Left lung (tissue), 10 donors: Measurements from ENCODE around the gene IRX3. TPM values are rescaled to one million over a fixed set of nuclear protein-coding genes. Genes with fewer than 3 reads are reported as not detected.

Experiments
- ATAC-seq: fragments of 200-7000 bp; cut with Tn5 transposase; one replicate; pipeline ENCODE4 v1.9.1; 2020; ENCODE audit warnings: moderate library complexity
- DNase-seq, 4 donors: peaks; one replicate each; pipeline ENCODE4 v3.0.0-alpha.2; 2013 to 2020
- H3K27ac ChIP-seq, 2 donors: fragments of 200-600 bp; sonication (generic) in 1 of 2; one replicate each; pipeline versions ENCODE4 v1.5.0 to v1.8.0; 2020 to 2021
- H3K27me3 ChIP-seq, 2 donors: fragments of 200-600 bp; sonication (generic) in 1 of 2; one replicate each; pipeline versions ENCODE4 v1.5.0 to v1.8.0; 2020 to 2021
- H3K36me3 ChIP-seq, 2 donors: fragments of 200-600 bp; sonication (generic) in 1 of 2; one replicate each; pipeline versions ENCODE4 v1.5.0 to v1.8.0; 2020 to 2021
- H3K4me1 ChIP-seq, 2 donors: fragments of 200-600 bp; one replicate each; pipeline ENCODE4 v1.8.0; 2021
- H3K4me3 ChIP-seq, 2 donors: fragments of 200-600 bp; sonication (generic) in 1 of 2; one replicate each; pipeline versions ENCODE4 v1.5.0 to v1.8.0; 2020 to 2021; ENCODE audit warnings: mild to moderate bottlenecking in 1 of 2
- H3K9me3 ChIP-seq, 2 donors: fragments of 200-600 bp; sonication (generic) in 1 of 2; one replicate each; pipeline versions ENCODE4 v1.5.0 to v1.8.0; 2020 to 2021
- intact Hi-C, 2 donors: fragments of 100-400 bp; cut with DNase I; formaldehyde crosslinking; loops; one replicate each; pipeline versions ENCODE4 v1.11.2 to v1.14.2; 2022
- polyA plus RNA-seq, 6 donors: library from polyadenylated mRNA; unstranded; fragments of 120-200 nt; gene quantifications; one replicate each; pipeline ENCODE4 v1.2.1, GENCODE V29; 2013; ENCODE audit not compliant: insufficient read length in 6 of 6
- total RNA-seq, 2 donors: library from RNA; stranded (reverse); fragmentation: NEBNext Ultra II Directional; extraction: Animal tissue kit (Norgen Biotek cat#: 25700); gene quantifications; one replicate each; pipeline ENCODE4 v1.2.1, GENCODE V29; 2021
- TF ChIP-seq, protein P1 (sequence below), 2 donors: fragments of 200-600 bp; sonication (generic) in 1 of 2; IDR thresholded peaks; one replicate each; pipeline versions ENCODE4 v1.5.0 to v1.8.0; 2021; ENCODE audit warnings: antibody characterized with exemption in 2 of 2
- donor health status: DM: no; HTN: yes; CAD: no.
- donor health status: DM: no; HTN: no; CAD: no.

IRX3 gene
- total and polyA plus RNA-seq, 8 donors, result 40.7 to 76.2 (median 62.2) TPM

DNA sequence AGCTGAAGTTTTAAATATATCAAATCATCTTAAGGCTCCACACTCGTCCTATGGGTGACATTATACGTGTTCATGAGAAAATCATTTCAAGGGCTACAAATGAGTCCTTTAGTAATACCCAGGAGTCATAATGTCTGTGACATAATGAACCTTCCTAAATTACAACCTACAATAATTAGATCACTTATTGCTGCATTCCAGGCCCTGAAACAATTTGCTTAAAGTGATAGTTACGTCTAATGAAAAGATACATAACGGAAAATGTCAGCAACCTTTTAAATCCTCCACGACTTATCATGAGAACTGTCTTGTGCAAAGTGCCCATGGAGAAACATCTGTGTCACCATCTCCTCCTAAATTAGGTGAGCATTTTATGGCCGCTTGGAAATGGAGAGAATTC is 43.4 kb downstream of the IRX3 start:
- intact Hi-C loops, result no loop called here
- Histone ChIP-seq H3K9me3 (no peaks in the 10 kb centered on the region), H3K27ac (no peak overlapping the region), H3K36me3 (no peaks in the 10 kb centered on the region), H3K4me1 (no peaks in the 10 kb centered on the region), H3K4me3 (no peak overlapping the region), H3K27me3 (peaks cover 0 to 12% of the 10 kb centered on the region in 2 donors)
- no peak for ATAC-seq
- DNase-seq, result no peak
- TF ChIP-seq, protein P1, sequence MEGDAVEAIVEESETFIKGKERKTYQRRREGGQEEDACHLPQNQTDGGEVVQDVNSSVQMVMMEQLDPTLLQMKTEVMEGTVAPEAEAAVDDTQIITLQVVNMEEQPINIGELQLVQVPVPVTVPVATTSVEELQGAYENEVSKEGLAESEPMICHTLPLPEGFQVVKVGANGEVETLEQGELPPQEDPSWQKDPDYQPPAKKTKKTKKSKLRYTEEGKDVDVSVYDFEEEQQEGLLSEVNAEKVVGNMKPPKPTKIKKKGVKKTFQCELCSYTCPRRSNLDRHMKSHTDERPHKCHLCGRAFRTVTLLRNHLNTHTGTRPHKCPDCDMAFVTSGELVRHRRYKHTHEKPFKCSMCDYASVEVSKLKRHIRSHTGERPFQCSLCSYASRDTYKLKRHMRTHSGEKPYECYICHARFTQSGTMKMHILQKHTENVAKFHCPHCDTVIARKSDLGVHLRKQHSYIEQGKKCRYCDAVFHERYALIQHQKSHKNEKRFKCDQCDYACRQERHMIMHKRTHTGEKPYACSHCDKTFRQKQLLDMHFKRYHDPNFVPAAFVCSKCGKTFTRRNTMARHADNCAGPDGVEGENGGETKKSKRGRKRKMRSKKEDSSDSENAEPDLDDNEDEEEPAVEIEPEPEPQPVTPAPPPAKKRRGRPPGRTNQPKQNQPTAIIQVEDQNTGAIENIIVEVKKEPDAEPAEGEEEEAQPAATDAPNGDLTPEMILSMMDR (IDR thresholded peaks at IDR 0.05), result no peak

DNA sequence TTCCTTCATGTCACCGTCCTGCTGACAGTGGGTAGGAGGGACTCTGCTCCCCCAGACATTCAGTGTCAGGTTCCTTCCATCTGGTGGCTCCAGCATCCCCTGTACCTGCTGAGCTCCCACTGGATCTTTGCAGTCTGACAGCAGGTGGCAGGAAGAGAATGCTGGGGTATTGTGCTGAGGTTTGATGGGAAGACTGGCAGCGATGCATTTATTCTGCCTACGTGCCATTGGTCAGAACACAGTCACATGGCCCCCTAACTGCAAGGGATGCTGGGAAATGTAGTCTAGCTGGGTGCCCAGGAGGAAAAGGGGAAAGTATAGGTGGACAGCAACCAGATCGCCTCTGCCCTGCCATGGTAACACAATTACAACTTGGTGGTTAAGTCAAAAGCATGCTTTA is 44.4 kb downstream of the IRX3 start:
- Histone ChIP-seq H3K36me3 (no peaks in the 10 kb centered on the region), H3K9me3 (no peaks in the 10 kb centered on the region), H3K4me3 (no peak overlapping the region), H3K27ac (no peak overlapping the region), H3K27me3 (peaks cover 0 to 12% of the 10 kb centered on the region in 2 donors), H3K4me1 (no peaks in the 10 kb centered on the region)
- ATAC-seq, result no peak
- intact Hi-C loops, result no loop called here
- no peak for DNase-seq
- TF ChIP-seq, protein P1 (IDR thresholded peaks at IDR 0.05), result no peak

DNA sequence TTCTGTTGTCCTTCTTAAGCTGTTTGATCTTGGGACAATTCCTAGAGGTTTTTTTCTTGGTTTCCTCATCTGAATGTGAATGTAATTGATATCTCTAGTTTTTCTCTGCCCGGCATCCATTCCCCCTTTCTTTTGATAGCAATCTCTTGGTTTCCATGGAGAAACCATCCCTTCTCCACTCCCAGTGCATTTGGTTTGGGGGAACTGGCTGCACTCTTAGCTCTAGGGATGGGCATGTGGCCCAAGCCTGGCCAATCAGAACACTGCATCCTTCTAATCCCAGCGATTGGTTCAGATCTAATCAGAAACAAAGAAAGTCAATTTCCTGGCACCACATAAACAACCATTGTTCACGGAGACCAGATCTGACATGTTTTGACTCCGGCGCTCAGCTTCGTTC is 45.1 kb downstream of the IRX3 start:
- no peak for DNase-seq
- intact Hi-C loops, result no loop called here
- TF ChIP-seq, protein P1 (IDR thresholded peaks at IDR 0.05), result no peak
- no peaks in the 10 kb centered on the region for H3K4me1 ChIP-seq
- H3K27me3 ChIP-seq, result peaks cover 0 to 12% of the 10 kb centered on the region in 2 donors
- no peaks in the 10 kb centered on the region for H3K9me3 ChIP-seq
- no peak overlapping the region for H3K27ac ChIP-seq
- no peaks in the 10 kb centered on the region for H3K36me3 ChIP-seq
- H3K4me3 ChIP-seq, result no peak overlapping the region
- ATAC-seq, result no peak

DNA sequence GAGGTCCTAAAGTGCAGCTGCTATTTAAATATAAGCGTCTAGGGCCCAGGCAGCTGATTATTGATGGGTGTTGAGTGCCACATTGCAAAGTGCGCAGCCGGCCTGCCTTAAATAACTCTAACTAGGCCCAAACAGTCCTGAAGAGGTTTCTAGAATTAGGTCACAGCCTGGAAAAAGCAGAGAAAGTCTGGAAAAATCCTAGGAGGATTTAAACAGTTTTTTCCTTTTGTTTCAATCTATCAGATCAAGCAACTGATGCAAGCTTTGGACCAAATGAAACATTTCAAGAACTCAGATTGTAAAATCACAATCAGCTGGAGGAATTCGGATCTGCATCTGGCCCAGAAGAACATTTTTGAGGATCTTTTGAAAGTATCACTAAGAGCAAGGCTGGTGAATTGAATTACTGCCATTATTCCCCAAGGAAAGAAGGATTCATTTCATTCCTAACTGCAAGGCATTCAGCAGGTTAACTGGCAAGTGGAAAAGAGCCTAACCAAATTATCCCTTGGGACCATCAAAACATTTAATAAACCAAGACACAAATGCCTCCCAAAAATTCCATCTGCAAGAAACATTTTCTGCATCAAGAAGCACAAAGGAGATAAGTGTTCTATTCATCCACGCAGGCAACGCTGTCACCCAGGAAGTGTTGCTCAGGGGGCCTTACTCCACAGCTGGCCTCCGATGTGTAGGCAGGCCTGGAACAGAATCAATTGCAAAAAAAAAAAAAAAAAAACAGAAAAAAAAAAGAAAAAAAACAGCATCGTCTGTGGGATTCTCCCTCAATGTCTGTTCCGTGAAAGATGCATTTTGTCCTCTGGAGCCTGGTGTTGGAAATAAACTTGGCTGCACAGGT is 46.1 kb downstream of the IRX3 start:
- intact Hi-C loops, result no loop called here
- Histone ChIP-seq H3K4me3 (no peak overlapping the region), H3K4me1 (no peaks in the 10 kb centered on the region), H3K36me3 (no peaks in the 10 kb centered on the region), H3K27ac (no peak overlapping the region), H3K27me3 (peaks cover 0 to 12% of the 10 kb centered on the region in 2 donors), H3K9me3 (no peaks in the 10 kb centered on the region)
- no peak for DNase-seq
- no peak for ATAC-seq
- TF ChIP-seq, protein P1 (IDR thresholded peaks at IDR 0.05), result no peak

DNA sequence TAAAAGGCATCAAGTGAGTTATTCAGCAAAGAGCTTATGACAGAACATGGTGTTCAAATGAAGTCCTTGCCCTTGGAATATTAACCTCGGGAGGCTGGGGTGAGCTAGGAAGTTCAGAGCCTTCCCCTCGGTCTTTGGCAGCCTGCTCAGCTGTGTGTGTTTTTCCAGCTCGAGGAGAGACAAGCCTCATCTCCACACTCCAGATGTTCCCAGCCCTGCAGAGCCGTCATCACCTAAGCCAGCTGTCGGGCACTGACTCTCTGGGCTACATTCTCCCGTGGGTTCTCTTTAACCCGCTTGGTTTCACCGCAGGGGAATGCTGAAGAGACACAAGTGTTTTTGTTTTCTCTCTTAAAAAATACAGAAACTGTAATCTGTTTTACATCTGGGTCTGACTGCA is 47.1 kb downstream of the IRX3 start:
- intact Hi-C loops, result no loop called here
- no peak overlapping the region for H3K27ac ChIP-seq
- no peaks in the 10 kb centered on the region for H3K4me1 ChIP-seq
- TF ChIP-seq, protein P1 (IDR thresholded peaks at IDR 0.05), result no peak
- DNase-seq (no peak), ATAC-seq (no peak)
- H3K9me3 ChIP-seq, result no peaks in the 10 kb centered on the region
- H3K27me3 ChIP-seq, result peaks cover 0 to 3% of the 10 kb centered on the region in 2 donors
- no peak overlapping the region for H3K4me3 ChIP-seq
- no peaks in the 10 kb centered on the region for H3K36me3 ChIP-seq
